ENCODE measurements around the gene HUS1. TPM values are rescaled to one million over a fixed set of nuclear protein-coding genes. Genes with fewer than 3 reads are reported as not detected.
A peak's percentile ranks its signal among the peaks of the same experiment; 100 is the strongest.
"Not testable (repeated sequence)": the region's sequence is repeated elsewhere in the genome, so short reads cannot be mapped to it uniquely, and the experiment has no call there.

The HUS1 gene
- total RNA-seq, 1 donor from 2014 or later = 34.5 TPM

DNA sequence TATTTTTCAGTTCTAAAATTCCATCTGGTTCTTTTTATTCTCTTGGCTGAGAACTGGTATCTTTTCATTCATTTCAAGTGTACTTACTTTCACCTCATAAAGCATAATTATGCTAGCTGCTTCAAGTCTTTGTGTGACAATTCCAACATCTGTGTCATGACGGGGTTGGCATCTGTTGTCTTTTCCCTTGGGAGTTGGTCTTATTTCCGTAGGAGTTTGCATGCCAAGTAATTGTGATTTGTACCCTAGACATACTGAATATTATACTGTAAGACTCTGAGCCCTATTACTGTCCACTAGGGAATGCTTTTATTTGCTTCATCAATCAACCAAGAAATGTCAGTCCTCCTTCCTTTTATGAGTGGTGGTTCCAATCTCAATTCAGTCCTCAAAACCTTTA is 24.6 kb upstream of the HUS1 start:
- no peak for DNase-seq
- intact Hi-C loops (cut with DNase I) = no loop called here
- H3K4me1 ChIP-seq = no peaks in the 10 kb centered on the region
- TF ChIP-seq, protein P1, sequence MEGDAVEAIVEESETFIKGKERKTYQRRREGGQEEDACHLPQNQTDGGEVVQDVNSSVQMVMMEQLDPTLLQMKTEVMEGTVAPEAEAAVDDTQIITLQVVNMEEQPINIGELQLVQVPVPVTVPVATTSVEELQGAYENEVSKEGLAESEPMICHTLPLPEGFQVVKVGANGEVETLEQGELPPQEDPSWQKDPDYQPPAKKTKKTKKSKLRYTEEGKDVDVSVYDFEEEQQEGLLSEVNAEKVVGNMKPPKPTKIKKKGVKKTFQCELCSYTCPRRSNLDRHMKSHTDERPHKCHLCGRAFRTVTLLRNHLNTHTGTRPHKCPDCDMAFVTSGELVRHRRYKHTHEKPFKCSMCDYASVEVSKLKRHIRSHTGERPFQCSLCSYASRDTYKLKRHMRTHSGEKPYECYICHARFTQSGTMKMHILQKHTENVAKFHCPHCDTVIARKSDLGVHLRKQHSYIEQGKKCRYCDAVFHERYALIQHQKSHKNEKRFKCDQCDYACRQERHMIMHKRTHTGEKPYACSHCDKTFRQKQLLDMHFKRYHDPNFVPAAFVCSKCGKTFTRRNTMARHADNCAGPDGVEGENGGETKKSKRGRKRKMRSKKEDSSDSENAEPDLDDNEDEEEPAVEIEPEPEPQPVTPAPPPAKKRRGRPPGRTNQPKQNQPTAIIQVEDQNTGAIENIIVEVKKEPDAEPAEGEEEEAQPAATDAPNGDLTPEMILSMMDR (IDR thresholded peaks at IDR 0.05) = no peak
- no peaks in the 10 kb centered on the region for H3K9me3 ChIP-seq
- H3K27ac ChIP-seq = no peak overlapping the region
- no peaks in the 10 kb centered on the region for H3K36me3 ChIP-seq
- no peak for ATAC-seq
- H3K27me3 ChIP-seq = no peaks in the 10 kb centered on the region
- no peak overlapping the region for H3K4me3 ChIP-seq

DNA sequence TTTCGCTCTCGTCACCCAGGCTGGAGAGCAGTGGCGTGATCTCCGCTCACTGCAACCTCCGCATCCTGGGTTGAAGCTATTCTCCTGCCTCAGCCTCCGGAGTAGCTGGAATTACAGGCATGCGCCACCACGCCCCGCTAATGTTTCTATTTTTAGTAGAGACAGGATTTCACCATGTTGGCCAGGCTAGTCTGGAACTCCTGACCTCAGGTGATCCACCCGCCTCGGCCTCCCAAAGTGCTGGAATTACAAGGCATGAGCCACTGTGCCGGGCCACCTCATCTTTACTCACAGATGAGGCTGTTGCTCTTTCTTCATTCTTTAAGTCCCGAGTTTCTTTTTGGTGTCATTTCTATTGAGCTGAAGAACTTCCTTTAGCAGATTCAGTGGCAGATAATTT is 20.7 kb upstream of the HUS1 start:
- DNase-seq; intact Hi-C loops (cut with DNase I); H3K27ac ChIP-seq; H3K4me1 ChIP-seq; H3K27me3 ChIP-seq; ATAC-seq; H3K4me3 ChIP-seq; H3K36me3 ChIP-seq; H3K9me3 ChIP-seq: not testable (repeated sequence)

DNA sequence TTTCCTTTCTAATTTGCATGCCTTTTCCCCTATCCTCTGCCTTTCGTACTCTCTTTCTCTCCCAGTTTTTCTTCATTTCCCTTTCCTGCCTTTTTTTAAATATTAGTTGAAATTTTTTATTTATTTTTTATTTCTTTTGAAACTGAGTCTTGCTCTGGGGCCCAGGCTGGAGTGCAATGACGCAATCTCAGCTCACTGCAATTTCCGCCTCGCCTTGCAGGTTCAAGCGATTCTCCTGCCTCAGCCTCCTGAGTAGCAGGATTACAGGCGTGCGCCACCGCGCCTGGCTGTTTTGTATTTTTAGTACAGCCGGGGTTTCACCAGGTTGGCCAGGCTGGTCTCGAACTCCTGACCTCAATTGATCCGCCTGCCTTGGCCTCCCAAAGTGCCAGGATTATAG is 20.0 kb upstream of the HUS1 start:
- Histone ChIP-seq H3K27me3 (no peaks in the 10 kb centered on the region), H3K9me3 (no peaks in the 10 kb centered on the region), H3K4me1 (no peaks in the 10 kb centered on the region), H3K4me3 (no peak overlapping the region), H3K27ac (no peak overlapping the region), H3K36me3 (no peaks in the 10 kb centered on the region)
- ATAC-seq (no peak), DNase-seq (no peak)
- intact Hi-C loops (cut with DNase I) = no loop called here
- TF ChIP-seq, protein P1 (IDR thresholded peaks at IDR 0.05) = no peak

DNA sequence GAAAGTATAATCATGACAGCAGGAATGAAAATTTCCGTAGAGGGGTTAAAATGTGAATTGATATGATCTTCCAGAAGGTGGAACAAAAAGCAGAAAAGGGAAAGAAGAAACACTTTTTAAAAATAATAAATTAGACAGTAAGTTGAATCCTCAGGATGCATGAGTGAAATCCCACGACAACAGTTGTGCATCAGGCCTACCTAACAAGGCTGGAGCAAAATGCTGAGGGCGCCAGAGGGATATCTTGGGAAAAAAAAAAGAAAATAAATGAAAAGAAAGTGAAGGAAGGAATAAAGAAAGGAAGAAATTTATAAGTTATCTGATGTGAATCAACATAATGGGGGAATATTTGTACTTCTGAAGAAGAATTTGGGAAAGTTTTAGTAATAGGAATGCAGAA is 13.0 kb upstream of the HUS1 start:
- intact Hi-C loops (cut with DNase I) = no loop called here
- H3K36me3 ChIP-seq = no peaks in the 10 kb centered on the region
- ATAC-seq = no peak
- no peaks in the 10 kb centered on the region for H3K27me3 ChIP-seq
- H3K27ac ChIP-seq = peak overlapping the region; percentile 66
- no peaks in the 10 kb centered on the region for H3K4me1 ChIP-seq
- peak overlapping the region; percentile 57 for H3K4me3 ChIP-seq
- TF ChIP-seq, protein P1 (IDR thresholded peaks at IDR 0.05) = no peak
- no peaks in the 10 kb centered on the region for H3K9me3 ChIP-seq
- no peak for DNase-seq

DNA sequence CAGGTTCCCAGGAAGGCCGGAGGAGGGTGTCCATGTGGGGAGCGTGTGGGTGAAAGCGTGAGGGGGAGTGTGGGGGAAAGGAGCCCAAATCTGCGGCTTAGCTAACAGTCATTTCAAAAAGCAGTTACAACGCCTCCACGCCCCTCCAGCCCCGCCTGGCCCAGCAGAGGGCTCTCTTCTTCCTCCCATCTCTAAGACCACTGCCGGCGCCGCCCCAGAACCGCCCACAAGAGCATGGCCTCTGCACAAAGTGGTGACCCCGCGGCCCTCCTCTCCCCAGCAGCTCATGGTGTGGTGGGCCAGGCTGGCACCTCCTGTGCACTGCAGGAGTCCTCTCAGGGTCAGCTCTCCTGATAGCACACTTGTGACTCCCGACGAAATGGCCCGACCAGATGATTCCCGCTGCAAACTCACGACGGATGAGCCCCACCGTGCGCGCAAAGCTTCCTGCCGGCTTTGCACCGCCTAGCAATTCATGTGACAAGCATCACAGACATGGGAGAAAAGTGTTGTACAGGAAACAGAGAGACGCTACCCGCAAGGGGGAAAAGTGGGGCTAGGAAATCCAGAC is 12.4 kb upstream of the HUS1 start:
- ATAC-seq = peak; percentile 99
- Histone ChIP-seq H3K36me3 (no peaks in the 10 kb centered on the region), H3K4me3 (peak overlapping the region; percentile 57), H3K27me3 (no peaks in the 10 kb centered on the region), H3K27ac (peak overlapping the region; percentile 66), H3K4me1 (no peaks in the 10 kb centered on the region), H3K9me3 (no peaks in the 10 kb centered on the region)
- intact Hi-C loops (cut with DNase I) = no loop called here
- TF ChIP-seq, protein P1 (IDR thresholded peaks at IDR 0.05) = peak; percentile 64
- peak; percentile 95 for DNase-seq

DNA sequence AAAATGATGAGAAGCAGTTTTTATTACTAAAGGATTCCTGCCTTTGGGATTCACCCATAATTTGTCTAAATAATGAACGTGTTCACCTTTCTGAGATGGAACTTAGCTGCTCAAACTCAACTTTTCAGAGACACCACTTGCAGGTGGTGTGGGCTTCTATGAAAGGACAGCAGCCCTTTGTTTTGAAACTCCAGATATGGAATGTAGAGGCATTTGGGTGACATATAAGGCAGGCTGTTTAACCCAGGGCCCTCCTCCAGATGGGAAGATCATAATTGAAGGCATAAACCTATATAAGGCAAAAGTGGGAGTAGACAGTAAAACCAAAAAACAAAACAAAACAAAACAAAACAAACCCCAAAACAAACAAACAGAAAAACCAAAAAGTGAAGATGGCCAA is 11.9 kb upstream of the HUS1 start:
- TF ChIP-seq, protein P1 (IDR thresholded peaks at IDR 0.05) = no peak
- Histone ChIP-seq H3K27me3 (no peaks in the 10 kb centered on the region), H3K4me3 (no peak overlapping the region), H3K4me1 (no peaks in the 10 kb centered on the region), H3K36me3 (no peaks in the 10 kb centered on the region), H3K27ac (peak overlapping the region; percentile 66), H3K9me3 (no peaks in the 10 kb centered on the region)
- intact Hi-C loops (cut with DNase I) = no loop called here
- ATAC-seq (no peak), DNase-seq (no peak)
